Measurements from ENCODE around the gene ZBP1. TPM values are rescaled to one million over a fixed set of nuclear protein-coding genes. Genes with fewer than 3 reads are reported as not detected.

Gene ZBP1
- total RNA-seq, 1 donor from 2014 or later = 0.32 TPM

DNA sequence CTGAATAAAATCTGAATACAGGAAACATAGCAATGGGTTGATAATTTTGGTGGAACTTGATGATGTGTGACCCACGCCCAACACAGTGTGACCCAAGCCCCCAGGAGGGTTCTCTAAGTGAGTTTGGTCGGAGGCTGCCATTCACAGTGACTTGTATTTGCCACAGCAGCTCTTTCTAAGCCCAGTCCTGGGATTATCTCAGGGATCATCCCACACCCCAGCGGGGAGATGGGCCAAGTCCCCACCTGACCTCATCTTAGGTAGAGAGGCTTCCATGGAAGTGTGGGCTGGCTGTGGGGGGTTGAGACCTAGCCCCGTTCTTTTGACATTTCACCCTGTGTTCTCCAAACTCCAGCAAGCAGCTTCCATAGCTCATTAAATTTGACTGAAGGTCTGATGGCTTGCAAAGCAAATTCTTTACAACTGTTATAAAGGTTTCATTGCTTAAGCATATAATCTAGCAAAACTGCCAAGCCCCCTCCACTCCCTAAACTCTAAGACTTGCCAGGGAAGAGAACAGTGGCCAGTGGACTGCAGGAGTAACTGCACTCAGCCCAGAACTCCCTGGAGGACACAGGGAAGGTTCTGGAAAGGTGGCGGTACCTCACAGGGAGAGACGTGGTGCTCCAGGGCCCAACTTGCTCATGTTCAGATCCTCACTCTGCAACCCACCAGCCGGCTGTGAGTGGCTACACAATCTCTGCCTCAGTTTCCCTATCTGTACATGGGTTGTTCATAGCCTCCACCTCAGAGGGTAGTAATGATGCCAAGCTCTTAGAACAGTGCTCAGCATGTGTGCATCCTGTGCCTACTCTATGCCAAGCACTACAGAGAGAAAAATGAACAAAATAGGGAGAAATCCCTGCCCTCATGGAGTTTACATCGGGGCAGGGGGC, 60.3 kb downstream of the ZBP1 start:
- intact Hi-C loops (cut with micrococcal nuclease) = no loop called here
- no peaks in the 10 kb centered on the region for H3K36me3 Mint-ChIP-seq (ENCODE audit: low read depth)
- H3K4me1 Mint-ChIP-seq (ENCODE audit: low read depth) = no peaks in the 10 kb centered on the region

GRCh38 chr20:57559289-57559634, 61.0 kb downstream of the ZBP1 start:
- no peaks in the 10 kb centered on the region for H3K9me3 Mint-ChIP-seq
- no peak overlapping the region for H3K4me3 Mint-ChIP-seq (ENCODE audit: low read depth)
- no peaks in the 10 kb centered on the region for H3K4me1 Mint-ChIP-seq (ENCODE audit: low read depth)
- DNase-seq (ENCODE audit: low spot score) = no peak
- H3K27me3 Mint-ChIP-seq (ENCODE audit: low read depth) = peaks cover 2% of the 10 kb centered on the region
- no peak overlapping the region for H3K27ac Mint-ChIP-seq
- no peaks in the 10 kb centered on the region for H3K36me3 Mint-ChIP-seq (ENCODE audit: low read depth)
- intact Hi-C loops (cut with micrococcal nuclease) = no loop called here

More for the DNA sequence above, 60.3 kb downstream of the ZBP1 start:
- Mint-ChIP-seq H3K27me3 (ENCODE audit: low read depth) (peaks cover 4% of the 10 kb centered on the region), H3K4me3 (ENCODE audit: low read depth) (no peak overlapping the region), H3K27ac (no peak overlapping the region), H3K9me3 (no peaks in the 10 kb centered on the region)
- DNase-seq (ENCODE audit: low spot score) = no peak

DNA sequence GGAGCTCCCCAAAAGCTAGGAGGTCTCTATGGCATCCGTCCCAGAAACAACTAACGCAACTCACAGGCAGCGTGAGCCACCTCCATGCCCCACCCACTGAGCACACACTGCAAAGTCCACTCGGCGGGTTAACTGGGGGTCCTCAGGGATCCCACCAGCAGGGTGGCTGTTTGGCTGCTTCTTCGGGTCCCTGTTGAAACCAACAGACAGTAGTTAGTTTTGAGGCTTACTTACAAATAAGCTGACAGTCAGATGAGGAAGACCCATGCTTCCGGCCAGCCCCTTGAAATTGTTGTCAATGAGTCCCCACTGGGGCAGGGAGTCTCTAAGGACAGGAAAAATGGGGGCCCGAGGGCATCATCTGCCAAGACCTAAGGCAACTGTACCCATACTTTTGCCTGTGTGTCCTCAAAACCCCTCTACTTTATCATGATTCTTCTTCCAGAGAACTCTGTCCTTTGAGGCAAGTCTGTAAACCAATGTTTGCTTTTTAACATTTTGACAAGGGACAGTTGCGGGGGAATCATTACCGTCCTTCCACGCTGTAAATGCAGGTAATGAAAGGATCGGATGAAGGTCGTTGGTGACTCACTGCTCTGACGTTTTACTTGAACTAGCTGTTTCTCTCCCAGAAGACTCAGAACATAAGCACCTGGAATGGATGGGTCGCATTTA, 61.5 kb downstream of the ZBP1 start:
- H3K27me3 Mint-ChIP-seq (ENCODE audit: low read depth) = peaks cover 5% of the 10 kb centered on the region
- no peak overlapping the region for H3K27ac Mint-ChIP-seq
- DNase-seq (ENCODE audit: low spot score) = no peak
- H3K36me3 Mint-ChIP-seq (ENCODE audit: low read depth) = no peaks in the 10 kb centered on the region
- no peaks in the 10 kb centered on the region for H3K4me1 Mint-ChIP-seq (ENCODE audit: low read depth)
- intact Hi-C loops (cut with micrococcal nuclease) = no loop called here
- H3K9me3 Mint-ChIP-seq = no peaks in the 10 kb centered on the region
- no peak overlapping the region for H3K4me3 Mint-ChIP-seq (ENCODE audit: low read depth)

DNA sequence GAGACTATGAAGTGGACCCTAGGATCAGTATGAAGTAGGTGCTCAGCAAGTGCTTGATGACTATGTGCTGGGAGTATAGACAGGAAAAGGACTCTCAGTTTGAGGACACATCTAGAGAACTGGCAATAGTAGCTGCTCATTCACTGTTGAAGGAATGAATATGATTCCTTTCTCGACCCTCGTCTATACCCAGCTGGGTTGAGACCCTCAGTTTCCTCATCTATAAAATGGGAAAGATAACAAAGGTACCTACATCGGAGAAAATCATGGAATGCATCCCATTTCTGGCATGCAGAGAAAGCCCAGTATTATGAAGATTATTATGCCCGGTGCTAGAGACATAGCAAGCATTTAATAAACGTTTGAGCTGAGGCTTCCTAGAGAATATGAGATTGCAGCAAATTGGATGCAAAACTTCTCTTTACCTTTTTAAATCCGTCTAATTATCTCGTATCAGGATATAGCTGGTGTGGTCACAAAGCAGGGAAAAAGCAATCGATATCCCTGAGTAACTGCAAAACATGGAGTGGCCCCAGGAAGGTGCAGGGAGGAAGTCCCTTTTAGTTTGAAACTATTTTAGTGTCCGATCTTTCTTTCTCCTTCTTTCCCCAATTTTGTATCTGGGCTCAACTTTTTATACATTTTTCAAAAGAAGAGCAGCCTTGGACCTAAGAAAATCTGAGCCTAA, 62.2 kb downstream of the ZBP1 start:
- Mint-ChIP-seq H3K4me3 (ENCODE audit: low read depth) (no peak overlapping the region), H3K9me3 (no peaks in the 10 kb centered on the region), H3K27me3 (ENCODE audit: low read depth) (peaks cover 5% of the 10 kb centered on the region), H3K4me1 (ENCODE audit: low read depth) (no peaks in the 10 kb centered on the region), H3K36me3 (ENCODE audit: low read depth) (no peaks in the 10 kb centered on the region), H3K27ac (no peak overlapping the region)
- DNase-seq (ENCODE audit: low spot score) = no peak
- intact Hi-C loops (cut with micrococcal nuclease) = no loop called here

DNA sequence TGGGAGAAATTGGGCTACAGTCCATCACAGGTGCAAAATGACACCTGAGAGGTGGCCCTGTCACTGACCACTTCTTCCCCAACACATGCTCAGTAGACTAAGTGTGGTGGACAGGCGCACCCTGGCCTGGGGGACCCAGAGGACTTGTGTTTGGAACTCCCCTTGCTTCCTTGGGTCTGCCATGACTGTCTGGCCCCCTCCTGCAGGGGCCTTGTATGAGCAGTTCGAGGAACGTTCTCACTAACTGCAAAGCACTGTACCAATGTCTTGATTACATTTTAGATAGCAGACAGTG, 63.3 kb downstream of the ZBP1 start:
- Mint-ChIP-seq H3K27ac (no peak overlapping the region), H3K9me3 (no peaks in the 10 kb centered on the region), H3K27me3 (ENCODE audit: low read depth) (peaks cover 5% of the 10 kb centered on the region), H3K4me3 (ENCODE audit: low read depth) (no peak overlapping the region), H3K36me3 (ENCODE audit: low read depth) (no peaks in the 10 kb centered on the region), H3K4me1 (ENCODE audit: low read depth) (no peaks in the 10 kb centered on the region)
- DNase-seq (ENCODE audit: low spot score) = no peak
- intact Hi-C loops (cut with micrococcal nuclease) = no loop called here

DNA sequence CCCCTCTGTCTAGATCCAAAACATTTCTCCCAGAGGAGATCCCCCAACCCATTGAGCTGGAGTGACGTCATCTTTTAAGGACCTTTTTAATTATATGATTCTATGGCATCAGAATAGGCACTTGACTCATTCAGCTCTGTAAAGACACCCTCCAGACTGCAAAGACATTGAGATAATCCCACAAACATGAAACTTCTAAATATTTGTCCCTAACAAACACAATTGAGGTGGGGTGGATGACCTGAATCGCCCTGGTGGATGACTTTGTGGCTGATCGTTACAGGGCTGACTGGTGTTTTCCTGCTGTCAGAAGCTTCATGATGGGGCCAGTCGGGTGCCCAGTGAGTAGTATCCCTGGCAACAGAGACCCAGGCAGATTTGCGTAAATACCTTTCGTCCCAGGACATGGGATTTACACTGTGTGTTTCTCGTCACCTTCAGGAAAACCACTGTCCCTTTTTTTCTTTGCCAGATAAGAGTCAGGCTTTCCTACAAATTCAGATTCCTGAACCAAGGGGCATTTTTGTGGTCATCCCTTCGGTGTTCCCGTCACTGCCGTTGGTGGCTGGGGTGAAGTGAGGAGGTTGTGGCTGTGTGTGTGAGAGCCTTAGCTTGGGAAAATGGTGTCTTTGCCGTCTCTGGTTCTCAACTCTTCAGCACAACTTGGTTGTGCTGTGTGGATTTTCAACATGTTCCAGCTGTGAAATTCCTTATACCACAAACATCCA, 64.6 kb downstream of the ZBP1 start:
- Mint-ChIP-seq H3K27ac (no peak overlapping the region), H3K27me3 (ENCODE audit: low read depth) (peaks cover 5% of the 10 kb centered on the region), H3K36me3 (ENCODE audit: low read depth) (no peaks in the 10 kb centered on the region), H3K9me3 (no peaks in the 10 kb centered on the region), H3K4me1 (ENCODE audit: low read depth) (no peaks in the 10 kb centered on the region), H3K4me3 (ENCODE audit: low read depth) (no peak overlapping the region)
- no peak for DNase-seq (ENCODE audit: low spot score)
- intact Hi-C loops (cut with micrococcal nuclease) = no loop called here

Other genes with a start within 250 kb of the ZBP1 start
- gene RBM38, start 229.0 kb downstream of the ZBP1 start, total RNA-seq = 88.9 and 89.5 TPM in 2 replicates
- not detected in 2 replicates for gene CTCFL, start 95.3 kb downstream of the ZBP1 start, total RNA-seq
- gene PCK1, start 59.3 kb downstream of the ZBP1 start, total RNA-seq = not detected in 2 replicates
- gene PMEPA1, start 89.6 kb upstream of the ZBP1 start, total RNA-seq = 0.99 and 1.1 TPM in 2 replicates